GM10266 (cell line): ENCODE measurements around the gene TMEM145.

Experiments used
- DNase-seq: peaks from one replicate; pipeline ENCODE4 v3.0.0; 2012; ENCODE audit errors: extremely low spot score
- CTCF ChIP-seq: IDR thresholded peaks from 2 replicates; pipeline ENCODE4 v1.5.1; 2012; ENCODE audit warnings: mild to moderate bottlenecking, low read depth; ENCODE audit not compliant: control insufficient read depth, insufficient read depth; ENCODE audit errors: missing control alignments

Gene TMEM145

DNA sequence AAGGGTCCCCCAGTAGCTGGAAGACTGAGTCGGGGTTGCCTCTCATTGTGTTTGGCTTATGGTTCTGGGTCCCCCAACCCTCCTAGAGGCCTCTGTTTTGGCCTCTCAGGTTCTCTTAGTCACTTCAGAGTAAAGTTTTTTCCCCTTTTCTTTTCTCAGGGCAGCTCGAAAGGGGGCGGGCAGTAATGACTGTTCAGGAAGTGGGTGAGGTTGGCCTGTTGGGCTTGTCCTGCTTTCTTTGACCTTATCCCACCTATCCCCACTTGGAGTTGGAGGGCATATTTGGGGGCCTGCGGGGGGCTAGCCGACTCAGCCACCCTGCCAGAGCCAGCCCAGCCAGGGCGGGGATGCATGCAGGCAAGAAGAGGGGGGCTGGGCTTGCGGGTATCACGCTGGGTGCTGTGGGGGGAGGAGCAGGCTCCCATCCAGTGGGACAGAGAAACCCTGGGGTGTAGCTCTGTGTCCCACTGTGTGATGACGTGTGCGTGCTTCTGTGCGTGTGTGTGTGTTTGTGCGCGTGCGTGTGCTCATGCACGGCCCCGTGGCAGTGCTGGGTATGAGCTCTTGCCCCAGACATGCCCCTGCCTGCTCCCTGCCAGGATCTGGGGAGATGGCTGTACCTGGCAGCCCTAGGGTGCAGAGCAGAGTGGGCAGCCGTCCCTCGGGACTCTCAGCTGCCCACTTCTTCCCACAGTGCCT is 42.6 kb upstream of the TMEM145 start:
- peak; percentile 71 for DNase-seq
- no peak for TF ChIP-seq CTCF

- DNase-seq: no peak
Measured at GRCh38 chr19:42271045-42271419, 42.1 kb upstream of the TMEM145 start.

GRCh38 chr19:42271861-42272534 is 41.1 kb upstream of the TMEM145 start:
- TF ChIP-seq CTCF: no peak
- no peak for DNase-seq

More at GRCh38 chr19:42271045-42271419, 42.1 kb upstream of the TMEM145 start:
- TF ChIP-seq CTCF: no peak

- no peak for DNase-seq
- TF ChIP-seq CTCF: no peak
Measured at GRCh38 chr19:42272535-42272897, 40.6 kb upstream of the TMEM145 start.

DNA sequence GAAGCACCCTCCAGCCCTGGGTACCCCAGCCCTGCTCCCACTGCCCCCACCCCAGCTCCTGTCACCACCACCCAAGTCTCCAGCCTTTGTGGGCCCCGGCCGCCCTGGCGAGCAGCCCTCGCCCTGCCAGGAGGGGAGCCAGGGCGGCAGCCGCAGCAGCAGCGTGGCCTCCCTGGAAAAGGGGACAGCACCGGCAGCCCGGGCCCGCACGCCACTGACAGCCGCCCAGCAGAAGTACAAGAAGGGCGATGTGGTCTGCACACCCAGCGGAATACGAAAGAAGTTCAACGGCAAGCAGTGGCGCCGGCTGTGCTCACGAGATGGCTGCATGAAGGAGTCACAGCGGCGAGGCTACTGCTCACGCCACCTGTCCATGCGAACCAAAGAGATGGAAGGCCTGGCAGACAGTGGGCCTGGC is 40.1 kb upstream of the TMEM145 start:
- no peak for TF ChIP-seq CTCF
- no peak for DNase-seq

DNA sequence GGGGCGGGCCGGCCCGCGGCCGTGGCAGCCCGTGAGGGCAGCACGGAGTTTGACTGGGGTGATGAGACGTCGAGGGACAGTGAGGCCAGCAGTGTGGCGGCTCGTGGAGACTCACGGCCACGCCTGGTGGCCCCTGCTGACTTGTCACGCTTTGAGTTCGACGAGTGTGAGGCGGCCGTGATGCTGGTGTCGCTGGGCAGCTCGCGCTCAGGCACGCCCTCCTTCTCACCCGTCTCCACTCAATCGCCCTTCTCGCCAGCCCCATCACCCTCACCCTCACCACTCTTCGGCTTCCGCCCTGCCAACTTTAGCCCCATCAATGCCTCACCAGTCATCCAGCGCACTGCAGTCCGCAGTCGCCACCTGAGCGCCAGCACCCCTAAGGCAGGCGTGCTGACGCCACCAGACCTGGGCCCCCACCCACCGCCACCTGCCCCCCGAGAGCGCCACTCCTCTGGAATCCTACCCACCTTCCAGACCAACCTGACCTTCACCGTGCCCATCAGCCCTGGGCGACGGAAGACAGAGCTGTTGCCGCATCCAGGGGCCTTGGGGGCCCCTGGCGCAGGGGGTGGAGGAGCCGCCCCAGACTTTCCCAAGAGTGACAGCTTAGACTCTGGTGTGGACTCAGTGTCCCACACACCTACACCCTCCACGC is 39.6 kb upstream of the TMEM145 start:
- no peak for TF ChIP-seq CTCF
- DNase-seq: no peak

DNA sequence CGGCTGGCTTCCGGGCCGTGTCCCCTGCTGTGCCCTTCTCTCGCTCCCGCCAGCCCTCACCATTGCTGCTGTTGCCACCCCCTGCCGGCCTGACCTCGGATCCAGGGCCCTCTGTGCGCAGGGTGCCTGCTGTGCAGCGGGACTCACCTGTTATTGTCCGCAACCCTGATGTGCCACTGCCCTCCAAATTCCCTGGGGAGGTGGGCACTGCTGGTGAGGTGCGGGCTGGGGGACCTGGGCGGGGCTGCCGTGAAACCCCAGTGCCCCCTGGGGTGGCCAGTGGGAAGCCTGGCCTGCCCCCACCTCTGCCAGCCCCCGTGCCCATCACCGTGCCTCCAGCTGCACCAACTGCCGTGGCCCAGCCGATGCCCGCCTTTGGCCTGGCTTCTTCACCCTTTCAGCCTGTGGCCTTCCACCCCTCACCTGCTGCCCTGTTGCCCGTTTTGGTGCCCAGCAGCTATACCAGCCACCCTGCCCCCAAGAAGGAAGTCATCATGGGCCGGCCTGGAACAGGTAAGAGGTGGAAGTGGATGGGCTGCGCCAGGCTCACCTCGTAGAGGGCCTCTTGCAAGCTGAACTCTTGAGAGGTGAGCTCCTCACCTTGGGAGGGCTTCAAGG is 38.9 kb upstream of the TMEM145 start:
- no peak for DNase-seq
- no peak for TF ChIP-seq CTCF
